T47D (cell line): Measurements from ENCODE around the gene YRDC.

Source experiments
- DNase-seq, 2 experiments: peaks; one replicate each; pipeline versions ENCODE4 v3.0.0 to v3.0.0-alpha.2; 2011 to 2012; ENCODE audit warnings: low read depth in 1 of 2, low spot score in 1 of 2
- JUND ChIP-seq: IDR thresholded peaks from 2 replicates; pipeline ENCODE4 v1.6.1; 2012; ENCODE audit warnings: low read depth
- in situ Hi-C: cut with HindIII; loops from 2 replicates; pipeline ENCODE4 v1.10.0; 2016; ENCODE audit warnings: low sequenced_read_pairs, low pct_unique_long_range_greater_than_20kb

YRDC gene

DNA sequence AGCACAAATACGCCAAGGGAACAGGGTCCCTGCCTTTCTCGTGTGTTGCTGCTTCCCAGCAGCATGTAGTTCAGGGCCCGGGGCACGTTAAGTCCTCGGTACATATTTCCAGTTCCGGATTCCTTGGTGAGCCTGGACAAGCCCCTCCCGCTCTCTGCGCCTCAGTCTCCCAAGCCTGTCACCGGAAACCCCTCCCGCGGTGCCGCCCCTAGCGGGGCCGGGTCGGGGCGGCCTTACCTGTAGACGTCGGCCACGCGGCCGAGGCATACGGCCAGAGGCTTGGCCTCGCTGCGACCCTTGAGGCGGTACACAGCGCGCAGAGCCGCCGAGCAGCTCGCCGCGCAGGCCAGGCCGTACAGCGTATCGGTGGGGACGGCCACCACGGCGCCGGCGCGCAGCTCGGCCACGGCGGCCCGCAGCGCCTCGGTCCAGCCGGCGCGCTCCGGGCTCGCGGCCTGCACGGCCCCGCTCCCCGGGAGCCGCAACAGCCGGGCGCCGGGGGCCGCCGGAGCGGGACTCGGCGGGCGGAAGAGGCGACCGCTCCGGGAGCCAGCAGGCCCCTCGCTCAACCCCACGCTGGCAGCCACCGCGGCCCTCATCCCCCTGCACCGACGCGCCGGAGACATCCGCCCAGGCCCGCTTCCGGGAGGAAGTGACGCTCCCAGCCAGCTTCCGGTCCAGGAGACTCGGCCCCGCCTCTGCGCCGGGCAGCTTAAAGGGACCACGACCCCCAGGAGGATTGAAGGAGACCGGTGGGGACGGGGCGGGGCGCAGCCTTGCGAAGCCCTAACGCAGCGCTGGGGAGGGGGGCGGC lies at the start of gene YRDC, which contains the start of gene C1orf122:
TSS of gene YRDC (minus strand) at position 654 of the 814 bp plus-strand sequence. CDS start at position 626, 28 bp downstream.
TSS of gene C1orf122 (plus strand) at position 236 of the 814 bp plus-strand sequence. CDS start 615 bp downstream, outside the sequence.
- no peak for TF ChIP-seq JUND
- DNase-seq = peak; percentile 90 to 95
- in situ Hi-C loops = no loop called here

DNA sequence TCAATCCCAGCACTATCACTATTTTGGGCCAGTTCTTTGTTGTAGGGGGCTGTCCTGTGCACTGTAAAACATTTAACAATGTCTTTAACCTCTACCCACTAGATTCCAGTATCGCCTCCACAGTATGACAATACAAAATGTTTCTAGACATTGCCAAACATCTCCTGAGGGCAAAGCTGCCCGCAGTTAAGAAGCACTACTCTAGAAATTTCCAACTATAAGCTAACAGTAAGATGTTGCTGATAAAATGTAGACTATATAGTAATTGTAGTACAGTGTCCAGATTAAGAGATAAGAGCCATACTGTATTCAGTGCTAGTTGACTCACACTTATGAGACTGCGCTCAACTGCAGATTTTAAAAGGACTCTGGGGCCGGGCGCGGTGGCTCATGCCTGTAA lies 46.4 kb upstream of the YRDC start:
- TF ChIP-seq JUND = no peak
- DNase-seq = no peak
- in situ Hi-C loops = no loop called here

GRCh38 chr1:37853157-37853556 lies 45.1 kb upstream of the YRDC start:
- TF ChIP-seq JUND = no peak
- in situ Hi-C loops = no loop called here
- DNase-seq = no peak

GRCh38 chr1:37851782-37852210 lies 43.8 kb upstream of the YRDC start:
- in situ Hi-C loops = no loop called here
- TF ChIP-seq JUND = no peak

DNA sequence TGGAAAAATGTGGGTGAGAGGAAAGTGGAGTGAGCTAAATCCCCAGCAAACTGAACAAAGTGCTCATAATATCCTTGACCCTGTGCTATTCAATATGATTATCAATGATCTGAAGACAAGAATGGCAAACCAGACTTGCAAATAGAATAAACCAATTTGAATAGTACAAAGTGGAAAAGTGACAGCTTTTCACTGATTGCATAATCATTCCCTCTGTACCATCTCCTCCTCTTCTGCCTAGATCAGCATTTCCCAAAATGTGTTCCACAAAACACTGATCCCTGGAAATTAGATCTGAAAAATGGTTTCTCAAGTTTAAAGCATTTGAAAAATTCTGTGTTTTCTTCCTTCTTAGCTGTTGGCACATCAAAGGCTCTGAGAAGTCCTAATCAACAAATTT lies 43.3 kb upstream of the YRDC start:
- in situ Hi-C loops = no loop called here
- DNase-seq = no peak
- TF ChIP-seq JUND = no peak

More at GRCh38 chr1:37851782-37852210, 43.8 kb upstream of the YRDC start:
- no peak for DNase-seq

GRCh38 chr1:37850352-37850955 lies 42.4 kb upstream of the YRDC start:
- in situ Hi-C loops = no loop called here
- TF ChIP-seq JUND = no peak

DNA sequence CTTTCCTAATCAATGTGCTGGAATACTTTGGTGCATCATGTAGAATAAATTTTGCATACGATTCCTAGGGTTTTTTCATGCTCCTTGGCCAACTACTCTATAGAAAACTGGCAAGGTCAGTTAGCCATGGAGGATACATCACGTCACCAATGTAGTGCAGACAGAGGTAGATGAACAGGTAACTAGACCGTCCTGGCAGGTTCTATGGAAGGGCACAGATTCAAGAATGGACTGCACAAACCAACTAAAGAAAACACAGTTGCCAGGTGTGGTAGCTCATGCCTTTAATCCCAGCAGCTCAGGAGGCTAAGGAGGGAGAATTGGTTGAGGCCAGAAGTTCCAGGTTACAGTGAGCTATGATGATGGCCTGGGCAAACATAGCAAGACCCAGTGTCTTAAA lies 41.5 kb upstream of the YRDC start:
- no peak for DNase-seq
- TF ChIP-seq JUND = no peak
- in situ Hi-C loops = no loop called here

More at GRCh38 chr1:37850352-37850955, 42.4 kb upstream of the YRDC start:
- no peak for DNase-seq

DNA sequence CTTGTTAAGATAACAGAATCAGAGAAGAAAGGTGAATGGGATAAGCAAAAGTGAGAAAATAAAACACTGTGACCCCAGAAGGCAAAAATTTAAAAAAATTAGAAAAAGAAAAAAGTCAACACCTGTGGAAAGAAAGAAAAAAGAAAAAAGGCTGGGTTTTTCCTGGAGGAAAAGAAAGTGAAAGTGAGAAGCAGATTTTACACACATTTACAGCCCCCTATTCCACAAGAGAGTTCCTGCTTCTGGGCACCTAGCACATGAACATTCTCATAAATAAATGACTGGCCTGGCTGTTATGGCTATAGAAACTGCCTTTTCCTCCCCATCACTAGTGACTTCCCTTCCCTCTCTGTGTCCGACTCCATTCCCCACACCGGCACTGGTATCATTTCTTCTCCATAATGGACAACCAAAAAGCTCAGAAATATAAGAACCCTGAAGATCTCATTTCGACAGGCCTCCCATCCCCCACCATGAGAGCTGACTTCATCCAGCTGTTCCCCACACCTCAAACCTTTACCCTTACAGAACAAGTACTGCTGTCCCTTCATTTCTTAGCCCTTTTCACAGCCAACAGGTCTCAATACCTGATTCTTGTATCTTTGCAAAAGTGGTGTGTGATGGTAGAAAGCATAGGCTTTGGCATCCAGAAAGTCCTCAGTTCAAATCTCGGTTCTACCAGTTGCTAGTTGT lies 38.8 kb upstream of the YRDC start:
- no peak for DNase-seq
- in situ Hi-C loops = no loop called here
- TF ChIP-seq JUND = no peak

GRCh38 chr1:37845786-37846185 lies 37.8 kb upstream of the YRDC start:
- in situ Hi-C loops = no loop called here
- TF ChIP-seq JUND = no peak
- DNase-seq = no peak

DNA sequence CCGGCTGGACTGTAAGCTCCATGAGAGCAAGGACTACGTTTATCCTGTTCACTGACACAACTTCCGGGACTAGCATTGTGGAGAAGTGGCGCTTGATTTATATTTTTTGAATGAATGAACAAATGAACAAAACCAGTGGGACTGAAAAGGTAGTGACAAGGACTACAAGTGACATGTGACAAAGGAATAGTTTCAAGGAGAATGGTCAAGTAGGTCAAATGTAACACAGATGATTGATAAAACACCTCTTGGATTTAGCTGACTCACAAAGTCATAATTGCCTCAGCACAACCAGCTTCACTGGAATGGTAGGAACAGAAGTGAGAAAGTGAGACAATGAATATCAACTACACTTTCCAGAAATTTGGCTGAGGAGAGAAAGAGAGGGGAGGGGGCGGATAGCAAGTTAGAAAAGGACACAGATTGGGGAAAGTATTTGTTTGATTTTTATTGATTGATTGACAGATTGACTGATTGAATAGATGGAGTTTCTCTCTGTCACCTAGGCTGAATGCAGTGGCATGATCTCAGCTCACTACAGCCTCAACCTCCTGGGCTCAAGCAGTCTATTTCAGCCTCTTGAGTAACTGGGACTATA lies 37.1 kb upstream of the YRDC start:
- no peak for TF ChIP-seq JUND
- DNase-seq = no peak

DNA sequence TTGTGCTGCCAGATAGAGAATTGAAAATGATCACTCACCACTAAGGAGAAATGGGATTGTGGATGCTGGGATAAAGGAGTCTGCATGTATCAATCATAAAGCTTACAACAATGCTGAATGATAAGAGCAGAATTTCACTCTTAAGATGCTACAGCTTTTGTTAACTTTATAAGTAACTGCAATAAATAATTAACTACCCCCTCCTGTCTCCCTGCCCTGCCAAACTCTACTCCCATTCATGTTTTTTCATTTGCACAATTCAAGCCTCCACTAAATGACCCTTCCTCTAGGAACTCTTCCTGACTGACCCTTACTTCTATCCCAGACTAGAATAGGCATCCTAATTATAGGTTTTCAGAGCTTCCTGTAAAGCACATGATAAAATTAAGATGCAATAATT lies 36.5 kb upstream of the YRDC start:
- no peak for TF ChIP-seq JUND
- DNase-seq = no peak
- in situ Hi-C loops = no loop called here

More for the DNA sequence above, 37.1 kb upstream of the YRDC start:
- in situ Hi-C loops = no loop called here

DNA sequence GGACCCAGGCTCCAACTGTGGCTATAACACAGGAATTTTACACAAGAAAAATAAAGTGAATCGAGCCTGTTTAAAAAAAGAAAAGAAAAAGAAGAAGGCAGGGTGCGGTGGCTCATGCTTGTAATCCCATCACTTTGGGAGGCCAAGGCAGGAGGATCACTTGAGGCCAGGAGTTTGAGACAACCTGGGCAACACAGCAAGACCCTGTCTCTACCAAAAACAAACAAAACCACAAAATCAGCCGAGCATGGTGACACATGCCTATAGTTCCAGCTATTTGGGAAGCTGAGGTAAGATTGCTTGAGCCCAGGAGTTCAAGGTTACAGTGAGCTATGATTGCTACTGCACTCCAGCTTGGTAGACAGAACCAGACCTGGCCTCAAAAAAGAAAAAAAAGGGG lies 33.6 kb upstream of the YRDC start:
- in situ Hi-C loops = no loop called here

More for the DNA sequence above, 33.6 kb upstream of the YRDC start:
- DNase-seq = no peak
- TF ChIP-seq JUND = no peak
